ENCODE results near the gene FIGN. TPM values are rescaled to one million over a fixed set of nuclear protein-coding genes. Genes with fewer than 3 reads are reported as not detected.

FIGN gene
- total and polyA plus RNA-seq, 5 donors from 2014 or later: not detected

DNA sequence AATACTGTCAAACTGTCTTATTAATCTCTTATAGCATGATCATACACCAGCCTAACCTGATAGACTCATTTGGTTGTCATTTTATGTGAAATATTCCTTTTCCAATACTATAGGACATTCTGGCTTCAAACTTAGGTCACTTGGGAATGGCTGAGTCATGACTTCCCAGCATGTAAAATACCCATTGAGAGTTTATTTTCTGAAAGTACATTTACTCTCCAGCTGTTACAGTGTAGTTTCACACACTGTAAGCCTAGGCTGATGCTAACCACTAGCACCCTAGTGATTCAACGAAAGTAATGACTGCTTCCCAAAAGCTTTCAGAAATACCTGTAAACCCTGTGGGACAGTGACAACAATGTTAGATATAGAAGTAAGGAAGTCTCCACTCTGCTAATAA is 93.8 kb downstream of the FIGN start:
- no peaks in the 10 kb centered on the region for H3K9me3 ChIP-seq (ENCODE audit: control insufficient read depth in 2 of 2, low read length in 2 of 2)
- no peak overlapping the region for H3K4me3 ChIP-seq (ENCODE audit: low read depth, low read length)
- Mint-ChIP-seq H3K4me1 (no peaks in the 10 kb centered on the region), H3K27ac (no peak overlapping the region), H3K9me3 (peaks cover 0 to 4% (median 0%) of the 10 kb centered on the region in 7 donors), H3K4me3 (no peak overlapping the region), H3K36me3 (no peaks in the 10 kb centered on the region), H3K27me3 (no peaks in the 10 kb centered on the region)
- DNase-seq: no peak
- no peak overlapping the region for H3K27ac ChIP-seq (ENCODE audit: insufficient read depth, low read length, poor library complexity, severe bottlenecking)
- H3K36me3 ChIP-seq (ENCODE audit: control insufficient read depth, insufficient read depth, low read length): no peaks in the 10 kb centered on the region
- no peaks in the 10 kb centered on the region for H3K27me3 ChIP-seq (ENCODE audit: control insufficient read depth, insufficient read depth, low read length)
- H3K4me1 ChIP-seq (ENCODE audit: control insufficient read depth, insufficient read depth, low read length, poor library complexity, severe bottlenecking): no peaks in the 10 kb centered on the region
- ATAC-seq (ENCODE audit: low read depth in 2 of 2): no peak

DNA sequence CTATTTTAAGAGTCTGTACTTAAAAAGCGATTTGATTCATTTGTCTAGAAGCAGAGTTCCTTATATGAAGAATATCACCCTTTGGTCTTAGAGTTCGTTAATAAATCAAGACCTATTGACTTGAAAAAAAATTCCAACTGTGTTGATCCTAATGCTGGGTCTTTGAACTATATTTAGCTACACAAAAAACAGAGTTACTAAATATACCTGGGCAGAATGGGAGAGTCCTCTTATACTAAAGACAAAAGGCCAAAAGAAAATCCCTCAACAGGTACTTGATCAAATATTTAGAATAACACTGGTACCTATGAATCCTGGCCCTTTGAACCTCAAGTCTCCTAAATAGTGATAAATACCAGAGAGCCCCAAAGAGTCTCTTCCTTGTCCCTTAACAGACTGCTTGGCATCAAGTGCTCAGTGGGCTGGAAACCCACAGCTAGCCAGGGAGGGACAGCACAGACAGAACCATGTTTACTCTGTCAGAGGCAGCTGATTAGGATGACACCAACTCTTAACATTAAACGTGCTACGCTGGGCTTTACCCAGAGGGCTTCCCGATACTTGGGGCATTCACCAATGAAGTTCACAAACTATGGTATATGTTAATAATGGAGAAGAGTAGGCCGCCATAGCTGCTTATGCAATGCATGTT is 95.1 kb downstream of the FIGN start:
- Histone ChIP-seq H3K27me3 (ENCODE audit: control insufficient read depth, insufficient read depth, low read length) (no peaks in the 10 kb centered on the region), H3K36me3 (ENCODE audit: control insufficient read depth, insufficient read depth, low read length) (no peaks in the 10 kb centered on the region), H3K4me3 (ENCODE audit: low read depth, low read length) (no peak overlapping the region), H3K9me3 (ENCODE audit: control insufficient read depth in 2 of 2, low read length in 2 of 2) (no peaks in the 10 kb centered on the region), H3K4me1 (ENCODE audit: control insufficient read depth, insufficient read depth, low read length, poor library complexity, severe bottlenecking) (no peaks in the 10 kb centered on the region), H3K27ac (ENCODE audit: insufficient read depth, low read length, poor library complexity, severe bottlenecking) (no peak overlapping the region)
- H3K36me3 Mint-ChIP-seq: no peaks in the 10 kb centered on the region
- ATAC-seq (ENCODE audit: low read depth in 2 of 2) (no peak), DNase-seq (no peak)
- H3K9me3 Mint-ChIP-seq: peaks cover 0 to 4% (median 0%) of the 10 kb centered on the region in 7 donors
- H3K4me3 Mint-ChIP-seq: no peak overlapping the region
- no peak overlapping the region for H3K27ac Mint-ChIP-seq
- no peaks in the 10 kb centered on the region for H3K4me1 Mint-ChIP-seq
- no peaks in the 10 kb centered on the region for H3K27me3 Mint-ChIP-seq

DNA sequence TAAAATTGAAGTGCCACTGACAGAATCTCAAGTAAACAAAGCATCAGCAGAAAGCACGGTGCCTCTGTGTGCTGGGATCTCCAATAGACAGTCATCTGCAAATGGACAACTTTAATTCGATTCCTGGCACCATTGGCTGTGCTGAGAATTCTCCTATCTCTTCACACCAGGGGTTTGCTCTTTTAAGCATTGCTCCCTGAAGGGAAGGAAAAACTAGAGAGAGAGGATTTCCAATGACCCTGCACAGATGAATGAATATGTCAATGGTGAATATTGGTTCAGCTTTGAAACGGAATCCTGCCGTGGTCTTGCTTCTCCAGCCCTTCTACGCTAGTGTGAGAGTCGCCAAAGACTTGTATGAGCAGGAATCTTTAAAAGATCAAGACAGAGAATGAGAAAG is 97.9 kb downstream of the FIGN start:
- H3K27me3 ChIP-seq (ENCODE audit: control insufficient read depth, insufficient read depth, low read length): no peaks in the 10 kb centered on the region
- Mint-ChIP-seq H3K27me3 (no peaks in the 10 kb centered on the region), H3K4me1 (no peaks in the 10 kb centered on the region), H3K4me3 (no peak overlapping the region), H3K36me3 (no peaks in the 10 kb centered on the region), H3K9me3 (peaks cover 0 to 7% (median 4%) of the 10 kb centered on the region in 7 donors), H3K27ac (no peak overlapping the region)
- ATAC-seq (ENCODE audit: low read depth in 2 of 2) (no peak), DNase-seq (no peak)
- no peaks in the 10 kb centered on the region for H3K36me3 ChIP-seq (ENCODE audit: control insufficient read depth, insufficient read depth, low read length)
- no peaks in the 10 kb centered on the region for H3K4me1 ChIP-seq (ENCODE audit: control insufficient read depth, insufficient read depth, low read length, poor library complexity, severe bottlenecking)
- H3K9me3 ChIP-seq (ENCODE audit: control insufficient read depth in 2 of 2, low read length in 2 of 2): no peaks in the 10 kb centered on the region
- no peak overlapping the region for H3K4me3 ChIP-seq (ENCODE audit: low read depth, low read length)
- H3K27ac ChIP-seq (ENCODE audit: insufficient read depth, low read length, poor library complexity, severe bottlenecking): no peak overlapping the region

DNA sequence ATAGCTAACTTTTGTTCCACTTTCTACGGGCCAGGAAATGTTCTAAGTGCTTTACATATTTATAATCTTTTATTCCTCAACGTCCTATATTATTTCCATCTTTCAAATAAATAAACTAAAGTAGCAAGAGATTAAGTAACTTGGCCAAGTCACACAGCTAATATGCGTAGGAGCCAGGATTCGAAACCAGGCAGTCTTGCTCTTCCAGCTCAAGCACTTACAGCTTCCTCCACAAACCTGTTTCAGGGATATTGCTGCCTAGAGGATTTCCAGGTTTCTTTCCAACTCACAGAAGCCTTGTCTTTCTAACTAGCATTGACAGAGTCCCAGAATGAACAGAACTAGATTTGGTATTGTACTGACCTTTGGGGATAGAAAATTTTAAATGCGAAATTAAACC is 102.5 kb downstream of the FIGN start:
- ATAC-seq (ENCODE audit: low read depth in 2 of 2) (no peak), DNase-seq (no peak)
- no peak overlapping the region for H3K4me3 Mint-ChIP-seq
- Histone ChIP-seq H3K27ac (ENCODE audit: insufficient read depth, low read length, poor library complexity, severe bottlenecking) (no peak overlapping the region), H3K9me3 (ENCODE audit: control insufficient read depth in 2 of 2, low read length in 2 of 2) (no peaks in the 10 kb centered on the region), H3K4me1 (ENCODE audit: control insufficient read depth, insufficient read depth, low read length, poor library complexity, severe bottlenecking) (no peaks in the 10 kb centered on the region), H3K36me3 (ENCODE audit: control insufficient read depth, insufficient read depth, low read length) (no peaks in the 10 kb centered on the region), H3K27me3 (ENCODE audit: control insufficient read depth, insufficient read depth, low read length) (no peaks in the 10 kb centered on the region), H3K4me3 (ENCODE audit: low read depth, low read length) (no peak overlapping the region)
- peaks cover 2 to 12% (median 7%) of the 10 kb centered on the region in 7 donors for H3K9me3 Mint-ChIP-seq
- H3K27ac Mint-ChIP-seq: no peak overlapping the region
- H3K36me3 Mint-ChIP-seq: no peaks in the 10 kb centered on the region
- H3K4me1 Mint-ChIP-seq: no peaks in the 10 kb centered on the region
- no peaks in the 10 kb centered on the region for H3K27me3 Mint-ChIP-seq

DNA sequence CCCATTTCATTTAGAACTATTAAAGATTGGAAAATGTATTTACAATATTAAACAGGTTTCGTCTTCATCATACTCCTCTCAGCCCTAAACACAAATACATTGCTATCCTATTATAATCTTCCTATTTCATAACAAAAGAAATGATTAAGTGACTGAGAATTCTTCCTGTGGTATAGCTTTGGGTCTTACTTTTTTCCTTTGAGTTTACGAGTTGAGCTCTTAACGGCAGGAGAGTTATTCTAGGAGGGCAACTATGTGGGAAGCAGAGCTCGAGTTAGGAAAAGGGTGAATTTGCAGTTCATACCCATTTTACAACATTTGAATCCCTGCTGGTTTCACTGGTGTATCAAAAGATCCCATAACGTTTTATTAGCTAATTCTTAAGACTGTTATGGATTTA is 105.0 kb downstream of the FIGN start:
- DNase-seq (no peak), ATAC-seq (ENCODE audit: low read depth in 2 of 2) (no peak)
- Histone ChIP-seq H3K4me3 (ENCODE audit: low read depth, low read length) (no peak overlapping the region), H3K27me3 (ENCODE audit: control insufficient read depth, insufficient read depth, low read length) (no peaks in the 10 kb centered on the region), H3K27ac (ENCODE audit: insufficient read depth, low read length, poor library complexity, severe bottlenecking) (no peak overlapping the region), H3K4me1 (ENCODE audit: control insufficient read depth, insufficient read depth, low read length, poor library complexity, severe bottlenecking) (no peaks in the 10 kb centered on the region), H3K9me3 (ENCODE audit: control insufficient read depth in 2 of 2, low read length in 2 of 2) (no peaks in the 10 kb centered on the region), H3K36me3 (ENCODE audit: control insufficient read depth, insufficient read depth, low read length) (no peaks in the 10 kb centered on the region)
- Mint-ChIP-seq H3K9me3 (peaks cover 2 to 15% (median 7%) of the 10 kb centered on the region in 7 donors), H3K4me3 (no peak overlapping the region), H3K27ac (no peak overlapping the region), H3K27me3 (no peaks in the 10 kb centered on the region), H3K4me1 (no peaks in the 10 kb centered on the region), H3K36me3 (no peaks in the 10 kb centered on the region)

DNA sequence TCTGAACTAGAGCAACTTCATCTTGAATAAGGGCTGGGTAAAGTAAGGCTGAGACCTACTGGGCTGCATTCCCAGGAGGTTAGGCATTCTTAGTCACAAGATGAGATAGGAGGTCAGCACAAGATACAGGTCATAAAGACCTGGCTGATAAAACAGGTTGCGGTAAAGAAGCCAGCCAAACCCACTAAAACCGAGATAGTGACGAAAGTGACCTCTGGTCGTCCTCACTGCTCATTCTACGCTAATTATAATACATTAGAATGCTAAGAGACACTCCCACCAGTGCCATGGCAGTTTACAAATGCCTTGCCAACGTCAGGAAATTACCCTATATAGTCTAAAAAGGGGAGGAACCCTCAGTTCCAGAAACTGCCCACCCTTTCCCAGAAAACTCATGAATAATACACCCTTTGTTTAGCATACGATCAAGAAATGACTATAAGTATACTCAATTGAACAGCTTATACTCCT is 109.1 kb downstream of the FIGN start:
- Histone ChIP-seq H3K27ac (ENCODE audit: insufficient read depth, low read length, poor library complexity, severe bottlenecking) (no peak overlapping the region), H3K9me3 (ENCODE audit: control insufficient read depth in 2 of 2, low read length in 2 of 2) (no peaks in the 10 kb centered on the region), H3K4me3 (ENCODE audit: low read depth, low read length) (no peak overlapping the region), H3K4me1 (ENCODE audit: control insufficient read depth, insufficient read depth, low read length, poor library complexity, severe bottlenecking) (no peaks in the 10 kb centered on the region), H3K36me3 (ENCODE audit: control insufficient read depth, insufficient read depth, low read length) (no peaks in the 10 kb centered on the region), H3K27me3 (ENCODE audit: control insufficient read depth, insufficient read depth, low read length) (no peaks in the 10 kb centered on the region)
- Mint-ChIP-seq H3K4me1 (no peaks in the 10 kb centered on the region), H3K4me3 (no peak overlapping the region), H3K27ac (no peak overlapping the region), H3K27me3 (no peaks in the 10 kb centered on the region), H3K36me3 (no peaks in the 10 kb centered on the region), H3K9me3 (peaks cover 0 to 13% (median 4%) of the 10 kb centered on the region in 7 donors)
- DNase-seq (no peak), ATAC-seq (ENCODE audit: low read depth in 2 of 2) (no peak)

DNA sequence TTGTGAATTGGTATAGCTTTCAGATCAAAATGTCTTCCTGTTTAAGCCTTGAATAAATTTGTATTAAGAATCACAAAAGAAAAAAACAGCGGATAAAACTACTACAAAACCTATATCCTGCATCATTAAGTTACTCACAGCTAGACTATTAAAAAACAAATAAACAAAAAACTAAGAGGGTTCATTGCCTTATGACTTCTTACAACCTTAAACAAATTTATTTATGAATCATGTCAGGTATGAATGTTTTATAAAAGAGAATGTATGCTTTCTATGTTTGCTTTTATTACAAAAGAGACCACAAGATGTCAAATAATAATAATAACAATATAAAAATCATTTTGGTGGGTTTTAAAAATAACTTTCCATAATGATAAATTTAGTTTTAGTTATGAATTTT is 109.6 kb downstream of the FIGN start:
- no peak for DNase-seq
- Mint-ChIP-seq H3K27me3 (no peaks in the 10 kb centered on the region), H3K9me3 (peaks cover 0 to 13% (median 3%) of the 10 kb centered on the region in 7 donors), H3K4me1 (no peaks in the 10 kb centered on the region), H3K27ac (no peak overlapping the region), H3K4me3 (no peak overlapping the region), H3K36me3 (no peaks in the 10 kb centered on the region)
- ATAC-seq (ENCODE audit: low read depth in 2 of 2): no peak
- Histone ChIP-seq H3K27me3 (ENCODE audit: control insufficient read depth, insufficient read depth, low read length) (no peaks in the 10 kb centered on the region), H3K27ac (ENCODE audit: insufficient read depth, low read length, poor library complexity, severe bottlenecking) (no peak overlapping the region), H3K9me3 (ENCODE audit: control insufficient read depth in 2 of 2, low read length in 2 of 2) (no peaks in the 10 kb centered on the region), H3K36me3 (ENCODE audit: control insufficient read depth, insufficient read depth, low read length) (no peaks in the 10 kb centered on the region), H3K4me3 (ENCODE audit: low read depth, low read length) (no peak overlapping the region), H3K4me1 (ENCODE audit: control insufficient read depth, insufficient read depth, low read length, poor library complexity, severe bottlenecking) (no peaks in the 10 kb centered on the region)

DNA sequence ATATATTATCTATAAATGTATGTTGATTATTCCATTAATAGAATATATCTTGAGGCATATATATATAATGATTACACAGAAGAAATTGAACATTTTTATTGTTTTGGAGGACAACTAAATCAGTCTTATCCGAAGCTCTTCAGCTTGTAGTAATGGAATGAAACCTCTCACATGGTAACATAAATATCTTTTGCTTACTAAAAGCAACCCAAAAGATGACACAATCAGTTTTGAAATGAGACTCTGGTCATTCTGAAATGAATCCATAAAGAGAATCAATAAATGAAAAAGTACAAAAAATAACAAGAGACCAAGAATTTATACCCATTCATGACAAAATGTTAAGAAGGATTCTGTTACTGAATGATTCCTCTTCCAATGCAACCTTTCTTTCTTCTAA is 110.2 kb downstream of the FIGN start:
- Mint-ChIP-seq H3K9me3 (peaks cover 0 to 9% (median under 1%) of the 10 kb centered on the region in 7 donors), H3K4me1 (no peaks in the 10 kb centered on the region), H3K27ac (no peak overlapping the region), H3K36me3 (no peaks in the 10 kb centered on the region), H3K27me3 (no peaks in the 10 kb centered on the region), H3K4me3 (no peak overlapping the region)
- Histone ChIP-seq H3K4me1 (ENCODE audit: control insufficient read depth, insufficient read depth, low read length, poor library complexity, severe bottlenecking) (no peaks in the 10 kb centered on the region), H3K27me3 (ENCODE audit: control insufficient read depth, insufficient read depth, low read length) (no peaks in the 10 kb centered on the region), H3K4me3 (ENCODE audit: low read depth, low read length) (no peak overlapping the region), H3K36me3 (ENCODE audit: control insufficient read depth, insufficient read depth, low read length) (no peaks in the 10 kb centered on the region), H3K9me3 (ENCODE audit: control insufficient read depth in 2 of 2, low read length in 2 of 2) (no peaks in the 10 kb centered on the region), H3K27ac (ENCODE audit: insufficient read depth, low read length, poor library complexity, severe bottlenecking) (no peak overlapping the region)
- ATAC-seq (ENCODE audit: low read depth in 2 of 2): no peak
- DNase-seq: no peak

Measured in CD4-positive, CD25-positive, alpha-beta regulatory T cell (primary cell).